ENCODE measurements around the gene CD63. TPM values are rescaled to one million over a fixed set of nuclear protein-coding genes. Genes with fewer than 3 reads are reported as not detected.

The CD63 gene
- total and polyA plus RNA-seq, 2 of the 13 experiments (the other 11 are each of a cell fraction or from before 2014, with no cell fraction given), result 234 to 277 TPM

DNA sequence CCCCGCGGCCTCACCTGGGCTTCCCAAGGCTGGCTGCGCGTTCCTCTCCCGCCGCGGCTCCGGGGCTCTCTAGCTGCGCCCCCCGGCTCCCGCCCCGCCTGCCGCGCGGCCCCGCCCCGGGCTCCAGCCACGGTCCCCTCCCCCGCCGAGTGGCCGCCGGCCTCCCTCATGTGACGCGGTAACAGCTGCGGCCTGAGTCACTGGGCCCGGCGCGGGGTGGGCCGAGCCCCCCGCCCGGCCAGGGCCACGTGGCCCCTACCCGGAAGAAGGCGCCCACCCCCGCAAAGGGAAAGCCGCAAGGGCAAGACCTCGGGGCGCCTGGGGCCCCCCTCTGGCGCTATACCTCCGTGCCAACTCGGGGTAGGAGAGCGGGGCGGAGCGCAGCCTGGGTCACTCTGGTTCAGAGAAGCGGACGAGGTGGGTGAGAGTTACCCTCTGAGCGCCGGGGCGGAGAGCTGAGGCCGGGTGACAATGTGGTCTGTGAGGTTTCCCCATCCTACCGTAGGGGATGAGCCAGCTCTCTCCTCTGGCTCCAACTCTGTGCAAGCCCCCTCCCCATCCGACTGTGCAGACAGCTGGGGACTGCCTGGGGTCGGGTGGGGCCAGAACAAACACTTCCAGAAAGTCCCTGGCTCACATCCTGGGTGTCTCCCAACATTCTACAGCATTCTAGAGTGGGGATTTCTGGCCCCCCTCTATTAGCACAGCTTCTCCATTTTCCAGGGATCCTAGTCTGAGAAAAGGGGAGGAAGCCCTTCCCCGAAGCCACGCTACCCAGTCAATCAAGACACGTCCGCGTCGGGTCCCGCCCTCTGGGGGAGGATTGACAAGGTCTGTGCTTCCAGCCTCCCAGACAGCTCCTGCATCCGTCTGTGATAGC is at the start of gene CD63 (continued):
- TF ChIP-seq, protein P1, sequence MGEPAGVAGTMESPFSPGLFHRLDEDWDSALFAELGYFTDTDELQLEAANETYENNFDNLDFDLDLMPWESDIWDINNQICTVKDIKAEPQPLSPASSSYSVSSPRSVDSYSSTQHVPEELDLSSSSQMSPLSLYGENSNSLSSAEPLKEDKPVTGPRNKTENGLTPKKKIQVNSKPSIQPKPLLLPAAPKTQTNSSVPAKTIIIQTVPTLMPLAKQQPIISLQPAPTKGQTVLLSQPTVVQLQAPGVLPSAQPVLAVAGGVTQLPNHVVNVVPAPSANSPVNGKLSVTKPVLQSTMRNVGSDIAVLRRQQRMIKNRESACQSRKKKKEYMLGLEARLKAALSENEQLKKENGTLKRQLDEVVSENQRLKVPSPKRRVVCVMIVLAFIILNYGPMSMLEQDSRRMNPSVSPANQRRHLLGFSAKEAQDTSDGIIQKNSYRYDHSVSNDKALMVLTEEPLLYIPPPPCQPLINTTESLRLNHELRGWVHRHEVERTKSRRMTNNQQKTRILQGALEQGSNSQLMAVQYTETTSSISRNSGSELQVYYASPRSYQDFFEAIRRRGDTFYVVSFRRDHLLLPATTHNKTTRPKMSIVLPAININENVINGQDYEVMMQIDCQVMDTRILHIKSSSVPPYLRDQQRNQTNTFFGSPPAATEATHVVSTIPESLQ (CRISPR knock-in tag; conservative IDR thresholded peaks at IDR 0.05), result no peak
- TF ChIP-seq, protein P2, sequence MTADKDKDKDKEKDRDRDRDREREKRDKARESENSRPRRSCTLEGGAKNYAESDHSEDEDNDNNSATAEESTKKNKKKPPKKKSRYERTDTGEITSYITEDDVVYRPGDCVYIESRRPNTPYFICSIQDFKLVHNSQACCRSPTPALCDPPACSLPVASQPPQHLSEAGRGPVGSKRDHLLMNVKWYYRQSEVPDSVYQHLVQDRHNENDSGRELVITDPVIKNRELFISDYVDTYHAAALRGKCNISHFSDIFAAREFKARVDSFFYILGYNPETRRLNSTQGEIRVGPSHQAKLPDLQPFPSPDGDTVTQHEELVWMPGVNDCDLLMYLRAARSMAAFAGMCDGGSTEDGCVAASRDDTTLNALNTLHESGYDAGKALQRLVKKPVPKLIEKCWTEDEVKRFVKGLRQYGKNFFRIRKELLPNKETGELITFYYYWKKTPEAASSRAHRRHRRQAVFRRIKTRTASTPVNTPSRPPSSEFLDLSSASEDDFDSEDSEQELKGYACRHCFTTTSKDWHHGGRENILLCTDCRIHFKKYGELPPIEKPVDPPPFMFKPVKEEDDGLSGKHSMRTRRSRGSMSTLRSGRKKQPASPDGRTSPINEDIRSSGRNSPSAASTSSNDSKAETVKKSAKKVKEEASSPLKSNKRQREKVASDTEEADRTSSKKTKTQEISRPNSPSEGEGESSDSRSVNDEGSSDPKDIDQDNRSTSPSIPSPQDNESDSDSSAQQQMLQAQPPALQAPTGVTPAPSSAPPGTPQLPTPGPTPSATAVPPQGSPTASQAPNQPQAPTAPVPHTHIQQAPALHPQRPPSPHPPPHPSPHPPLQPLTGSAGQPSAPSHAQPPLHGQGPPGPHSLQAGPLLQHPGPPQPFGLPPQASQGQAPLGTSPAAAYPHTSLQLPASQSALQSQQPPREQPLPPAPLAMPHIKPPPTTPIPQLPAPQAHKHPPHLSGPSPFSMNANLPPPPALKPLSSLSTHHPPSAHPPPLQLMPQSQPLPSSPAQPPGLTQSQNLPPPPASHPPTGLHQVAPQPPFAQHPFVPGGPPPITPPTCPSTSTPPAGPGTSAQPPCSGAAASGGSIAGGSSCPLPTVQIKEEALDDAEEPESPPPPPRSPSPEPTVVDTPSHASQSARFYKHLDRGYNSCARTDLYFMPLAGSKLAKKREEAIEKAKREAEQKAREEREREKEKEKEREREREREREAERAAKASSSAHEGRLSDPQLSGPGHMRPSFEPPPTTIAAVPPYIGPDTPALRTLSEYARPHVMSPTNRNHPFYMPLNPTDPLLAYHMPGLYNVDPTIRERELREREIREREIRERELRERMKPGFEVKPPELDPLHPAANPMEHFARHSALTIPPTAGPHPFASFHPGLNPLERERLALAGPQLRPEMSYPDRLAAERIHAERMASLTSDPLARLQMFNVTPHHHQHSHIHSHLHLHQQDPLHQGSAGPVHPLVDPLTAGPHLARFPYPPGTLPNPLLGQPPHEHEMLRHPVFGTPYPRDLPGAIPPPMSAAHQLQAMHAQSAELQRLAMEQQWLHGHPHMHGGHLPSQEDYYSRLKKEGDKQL (CRISPR knock-in tag; IDR thresholded peaks at IDR 0.05; ENCODE audit: low read depth), result no peak
- TF ChIP-seq ZNF253 (CRISPR knock-in tag; IDR thresholded peaks at IDR 0.05; ENCODE audit: borderline replicate concordance) (no peak), CENPT (CRISPR knock-in tag; IDR thresholded peaks at IDR 0.05; ENCODE audit: low read depth) (no peak), PHF20 (CRISPR knock-in tag; IDR thresholded peaks at IDR 0.05) (peak; percentile 44; the same call in 1 of the 2 replicates), NCOA5 (CRISPR knock-in tag; IDR thresholded peaks at IDR 0.05) (no peak), ZNF205 (CRISPR knock-in tag; IDR thresholded peaks at IDR 0.05) (no peak), KDM4B (CRISPR knock-in tag; IDR thresholded peaks at IDR 0.05) (no peak), ZNF557 (CRISPR knock-in tag; IDR thresholded peaks at IDR 0.05) (no peak), SP140L (CRISPR knock-in tag; IDR thresholded peaks at IDR 0.05; ENCODE audit: borderline replicate concordance) (no peak), RARG (CRISPR knock-in tag; IDR thresholded peaks at IDR 0.05; ENCODE audit: low read depth) (no peak), AKAP8 (CRISPR knock-in tag; IDR thresholded peaks at IDR 0.05) (no peak), ZFY (CRISPR knock-in tag; IDR thresholded peaks at IDR 0.05) (peak; percentile 84), ZBTB3 (CRISPR knock-in tag; IDR thresholded peaks at IDR 0.05; ENCODE audit: borderline replicate concordance, low read depth) (no peak), ZSCAN31 (CRISPR knock-in tag; IDR thresholded peaks at IDR 0.05; ENCODE audit: low read depth) (peak; percentile 65; the same call in 1 of the 2 replicates), ZNF7 (CRISPR knock-in tag; IDR thresholded peaks at IDR 0.05) (no peak), DMAP1 (CRISPR knock-in tag; IDR thresholded peaks at IDR 0.05) (peak; percentile 82), MTA3 (CRISPR knock-in tag; IDR thresholded peaks at IDR 0.05) (no peak), NR1H2 (CRISPR knock-in tag; IDR thresholded peaks at IDR 0.05; ENCODE audit: borderline replicate concordance, low read depth) (no peak), MLLT10 (CRISPR knock-in tag; IDR thresholded peaks at IDR 0.05) (no peak), NR2C2 (CRISPR knock-in tag; IDR thresholded peaks at IDR 0.05; ENCODE audit: borderline replicate concordance) (no peak), ZNF605 (CRISPR knock-in tag; IDR thresholded peaks at IDR 0.05) (0 out of 2 replicates have a peak, but pooled peaks have one; percentile 72)
- TF ChIP-seq, protein P3, sequence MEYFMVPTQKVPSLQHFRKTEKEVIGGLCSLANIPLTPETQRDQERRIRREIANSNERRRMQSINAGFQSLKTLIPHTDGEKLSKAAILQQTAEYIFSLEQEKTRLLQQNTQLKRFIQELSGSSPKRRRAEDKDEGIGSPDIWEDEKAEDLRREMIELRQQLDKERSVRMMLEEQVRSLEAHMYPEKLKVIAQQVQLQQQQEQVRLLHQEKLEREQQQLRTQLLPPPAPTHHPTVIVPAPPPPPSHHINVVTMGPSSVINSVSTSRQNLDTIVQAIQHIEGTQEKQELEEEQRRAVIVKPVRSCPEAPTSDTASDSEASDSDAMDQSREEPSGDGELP (IDR thresholded peaks at IDR 0.05; ENCODE audit: borderline replicate concordance, low read depth), result peak; percentile 95

Measured in HepG2 (cell line).